Sigmoid colon (tissue), 7 donors: Measurements from ENCODE around the gene PDGFD. TPM values are rescaled to one million over a fixed set of nuclear protein-coding genes. Genes with fewer than 3 reads are reported as not detected.

Source experiments
- DNase-seq: peaks from one replicate; pipeline ENCODE4 v3.0.0-alpha.2; 2019
- H3K27ac ChIP-seq, 4 donors: fragments of 200-600 bp; sonication (generic); one replicate each; pipeline ENCODE4 v1.5.1; 2016 to 2019; ENCODE audit warnings: mild to moderate bottlenecking in 1 of 4
- H3K27me3 ChIP-seq, 3 donors: fragments of 200-600 bp; sonication (generic); one replicate each; pipeline ENCODE4 v1.5.1; 2019; ENCODE audit warnings: mild to moderate bottlenecking in 1 of 3
- H3K36me3 ChIP-seq, 4 donors: fragments of 200-600 bp; sonication (generic); one replicate each; pipeline ENCODE4 v1.5.1; 2016 to 2019
- H3K4me1 ChIP-seq, 4 donors: fragments of 200-600 bp; sonication (generic); one replicate each; pipeline ENCODE4 v1.5.1; 2017 to 2019
- H3K4me3 ChIP-seq, 4 donors: fragments of 200-600 bp; sonication (generic); one replicate each; pipeline ENCODE4 v1.5.1; 2017 to 2019; ENCODE audit warnings: mild to moderate bottlenecking in 2 of 4, moderate library complexity in 1 of 4
- H3K9me3 ChIP-seq, 4 donors: fragments of 200-600 bp in 3 of 4; sonication (generic) in 3 of 4; one replicate each; pipeline versions ENCODE4 v1.5.1 to v1.6.1; 2013 to 2019
- EP300 ChIP-seq, 4 donors: sonication (generic); formaldehyde crosslinking; IDR thresholded peaks; one replicate each; pipeline ENCODE4 v1.6.1; 2017; ENCODE audit warnings: antibody characterized with exemption in 4 of 4
- POLR2A ChIP-seq, 2 donors: fragments of 450-650 bp; IDR thresholded peaks; one replicate each; pipeline ENCODE4 v1.6.1; 2016; ENCODE audit warnings: antibody characterized with exemption in 2 of 2, mild to moderate bottlenecking in 2 of 2, moderate library complexity in 2 of 2
- POLR2AphosphoS5 ChIP-seq, 4 donors: sonication (generic); formaldehyde crosslinking; IDR thresholded peaks; one replicate each; pipeline ENCODE4 v1.6.1; 2017; ENCODE audit warnings: antibody characterized with exemption in 4 of 4
- WGBS, 2 donors: extraction: QIAGEN DNeasy Blood & Tissue Kit; methylation state at CpG; one replicate each; pipeline ENCODE4 v1.1.7; 2013; 5-methylcytosine and 5-hydroxymethylcytosine counted together
- intact Hi-C: fragments of 100-400 bp; cut with DNase I; formaldehyde crosslinking; loops from one replicate; pipeline ENCODE4 v1.15.1; 2023
- polyA plus RNA-seq, 3 donors: library from polyadenylated mRNA; stranded (reverse); fragments of 200-250 nt; gene quantifications; one replicate each; pipeline ENCODE4 v1.2.3, GENCODE V29; 2013
- total RNA-seq, 4 donors: library from RNA; depleted of rRNA; stranded (reverse); fragments of >200 nt; gene quantifications; one replicate each; pipeline ENCODE4 v1.1.0, GENCODE V29; 2016
- TF ChIP-seq, protein P1 (sequence below), 4 experiments: fragments of 450-650 bp in 3 of 4; fragments of 200-600 bp in 1 of 4; IDR thresholded peaks; one replicate each; pipeline ENCODE4 v1.5.1; 2016 to 2019; ENCODE audit warnings: antibody characterized with exemption in 4 of 4, mild to moderate bottlenecking in 3 of 4, moderate library complexity in 2 of 4
- donor health status: healthy with polysubstance abuse.
- donor health status: Bipolar disorder and iron deficiency.
- donor health status: healthy.

The PDGFD gene
- total and polyA plus RNA-seq, 7 donors: 0.69 to 11.6 (median 7.9) TPM

DNA sequence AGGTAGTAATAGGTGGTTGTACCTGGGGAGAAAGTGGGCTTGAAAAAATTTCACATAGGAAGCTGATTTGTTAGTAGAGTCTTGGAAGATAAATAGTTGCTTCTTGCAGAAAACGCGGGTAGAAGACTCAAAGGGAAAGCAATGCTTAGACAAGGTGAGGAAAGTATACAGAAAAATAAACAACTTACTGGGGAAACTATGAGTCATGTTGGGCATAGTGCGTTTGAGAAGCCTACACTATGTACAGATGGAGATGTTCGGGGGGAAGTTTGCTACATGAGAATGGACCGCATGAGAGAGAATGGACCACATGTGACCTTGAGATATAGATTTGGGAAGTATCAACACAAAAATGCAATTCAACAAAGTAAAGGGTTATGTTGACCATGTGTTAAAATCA lies 214.2 kb downstream of the PDGFD start:
- peaks cover 0 to 21% (median 14%) of the 10 kb centered on the region in 4 donors for H3K4me1 ChIP-seq
- no peak overlapping the region for H3K4me3 ChIP-seq
- intact Hi-C loops: no loop called here
- 88 to 93% methylated on average over 5 of the region's 5 CpGs for WGBS, 2 donors
- no peaks in the 10 kb centered on the region for H3K36me3 ChIP-seq
- TF ChIP-seq, protein P1, sequence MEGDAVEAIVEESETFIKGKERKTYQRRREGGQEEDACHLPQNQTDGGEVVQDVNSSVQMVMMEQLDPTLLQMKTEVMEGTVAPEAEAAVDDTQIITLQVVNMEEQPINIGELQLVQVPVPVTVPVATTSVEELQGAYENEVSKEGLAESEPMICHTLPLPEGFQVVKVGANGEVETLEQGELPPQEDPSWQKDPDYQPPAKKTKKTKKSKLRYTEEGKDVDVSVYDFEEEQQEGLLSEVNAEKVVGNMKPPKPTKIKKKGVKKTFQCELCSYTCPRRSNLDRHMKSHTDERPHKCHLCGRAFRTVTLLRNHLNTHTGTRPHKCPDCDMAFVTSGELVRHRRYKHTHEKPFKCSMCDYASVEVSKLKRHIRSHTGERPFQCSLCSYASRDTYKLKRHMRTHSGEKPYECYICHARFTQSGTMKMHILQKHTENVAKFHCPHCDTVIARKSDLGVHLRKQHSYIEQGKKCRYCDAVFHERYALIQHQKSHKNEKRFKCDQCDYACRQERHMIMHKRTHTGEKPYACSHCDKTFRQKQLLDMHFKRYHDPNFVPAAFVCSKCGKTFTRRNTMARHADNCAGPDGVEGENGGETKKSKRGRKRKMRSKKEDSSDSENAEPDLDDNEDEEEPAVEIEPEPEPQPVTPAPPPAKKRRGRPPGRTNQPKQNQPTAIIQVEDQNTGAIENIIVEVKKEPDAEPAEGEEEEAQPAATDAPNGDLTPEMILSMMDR (IDR thresholded peaks at IDR 0.05): no peak
- TF ChIP-seq EP300 (IDR thresholded peaks at IDR 0.05) (no peak), POLR2AphosphoS5 (IDR thresholded peaks at IDR 0.05) (no peak), POLR2A (IDR thresholded peaks at IDR 0.05) (no peak)
- no peaks in the 10 kb centered on the region for H3K9me3 ChIP-seq
- H3K27ac ChIP-seq: no peak overlapping the region
- DNase-seq: no peak
- H3K27me3 ChIP-seq: no peaks in the 10 kb centered on the region

DNA sequence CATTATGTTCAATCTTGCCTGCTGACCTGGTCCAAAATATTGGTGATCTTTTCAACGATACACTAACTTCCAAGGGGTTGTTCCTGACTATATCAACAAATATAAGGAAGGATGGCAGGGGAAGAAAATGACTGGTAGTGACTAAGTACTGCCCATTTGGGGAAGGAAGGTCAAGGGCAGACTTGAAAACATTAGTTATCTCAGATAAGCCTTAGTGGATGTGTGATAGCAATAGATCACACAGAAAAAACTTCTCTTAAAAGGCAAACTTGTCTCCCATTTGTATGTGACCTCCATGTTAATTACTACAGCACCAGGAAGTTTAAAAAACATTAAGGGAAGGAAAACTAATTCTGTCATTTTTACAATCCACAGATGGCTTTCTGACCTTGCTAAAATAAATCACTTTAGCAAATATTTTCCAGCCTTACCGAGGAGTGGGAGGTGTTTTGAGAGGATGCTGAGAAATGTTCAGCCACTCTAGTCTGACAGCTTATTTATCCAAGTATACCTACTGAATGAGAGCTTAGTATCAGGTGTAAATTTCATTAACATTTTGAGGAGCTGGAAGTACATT lies 215.7 kb downstream of the PDGFD start:
- Histone ChIP-seq H3K4me3 (no peak overlapping the region), H3K4me1 (peaks cover 0 to 21% (median 14%) of the 10 kb centered on the region in 4 donors), H3K27ac (peak overlapping the region in 1 of 4 donors; percentile 43), H3K27me3 (no peaks in the 10 kb centered on the region), H3K9me3 (no peaks in the 10 kb centered on the region), H3K36me3 (no peaks in the 10 kb centered on the region)
- 48 to 52% methylated on average over 2 of the region's 2 CpGs for WGBS, 2 donors
- intact Hi-C loops: no loop called here
- TF ChIP-seq EP300 (IDR thresholded peaks at IDR 0.05): no peak
- TF ChIP-seq POLR2AphosphoS5 (IDR thresholded peaks at IDR 0.05): no peak
- TF ChIP-seq POLR2A (IDR thresholded peaks at IDR 0.05): no peak
- TF ChIP-seq, protein P1 (IDR thresholded peaks at IDR 0.05): no peak
- DNase-seq: no peak

DNA sequence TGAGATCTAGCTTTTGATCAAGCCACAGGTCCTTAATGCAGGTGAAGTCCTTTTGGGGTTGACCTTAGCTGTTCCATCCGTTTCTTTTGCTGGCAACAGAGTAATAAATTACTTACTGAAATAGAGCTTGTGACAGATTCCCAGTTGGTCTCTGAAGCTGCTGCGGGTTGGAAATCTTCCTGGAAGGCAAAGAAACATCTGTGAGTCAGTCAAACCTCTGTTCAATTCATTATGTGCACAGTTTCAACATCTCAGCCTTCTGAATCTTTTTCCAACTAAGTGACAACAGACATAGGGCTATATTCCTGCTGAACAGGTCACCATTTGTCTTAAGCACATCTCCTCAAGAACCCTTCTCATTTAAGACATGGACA lies 216.4 kb downstream of the PDGFD start:
- peak overlapping the region in 1 of 4 donors; percentile 43 for H3K27ac ChIP-seq
- H3K4me1 ChIP-seq: peaks cover 0 to 21% (median 14%) of the 10 kb centered on the region in 4 donors
- no peak overlapping the region for H3K4me3 ChIP-seq
- H3K9me3 ChIP-seq: no peaks in the 10 kb centered on the region
- 52 to 66% methylated on average over 2 of the region's 2 CpGs for WGBS, 2 donors
- no peaks in the 10 kb centered on the region for H3K27me3 ChIP-seq
- intact Hi-C loops: no loop called here
- no peaks in the 10 kb centered on the region for H3K36me3 ChIP-seq
- TF ChIP-seq POLR2A (IDR thresholded peaks at IDR 0.05): no peak
- TF ChIP-seq, protein P1 (IDR thresholded peaks at IDR 0.05): no peak
- no peak for TF ChIP-seq POLR2AphosphoS5 (IDR thresholded peaks at IDR 0.05)
- no peak for TF ChIP-seq EP300 (IDR thresholded peaks at IDR 0.05)
- no peak for DNase-seq

DNA sequence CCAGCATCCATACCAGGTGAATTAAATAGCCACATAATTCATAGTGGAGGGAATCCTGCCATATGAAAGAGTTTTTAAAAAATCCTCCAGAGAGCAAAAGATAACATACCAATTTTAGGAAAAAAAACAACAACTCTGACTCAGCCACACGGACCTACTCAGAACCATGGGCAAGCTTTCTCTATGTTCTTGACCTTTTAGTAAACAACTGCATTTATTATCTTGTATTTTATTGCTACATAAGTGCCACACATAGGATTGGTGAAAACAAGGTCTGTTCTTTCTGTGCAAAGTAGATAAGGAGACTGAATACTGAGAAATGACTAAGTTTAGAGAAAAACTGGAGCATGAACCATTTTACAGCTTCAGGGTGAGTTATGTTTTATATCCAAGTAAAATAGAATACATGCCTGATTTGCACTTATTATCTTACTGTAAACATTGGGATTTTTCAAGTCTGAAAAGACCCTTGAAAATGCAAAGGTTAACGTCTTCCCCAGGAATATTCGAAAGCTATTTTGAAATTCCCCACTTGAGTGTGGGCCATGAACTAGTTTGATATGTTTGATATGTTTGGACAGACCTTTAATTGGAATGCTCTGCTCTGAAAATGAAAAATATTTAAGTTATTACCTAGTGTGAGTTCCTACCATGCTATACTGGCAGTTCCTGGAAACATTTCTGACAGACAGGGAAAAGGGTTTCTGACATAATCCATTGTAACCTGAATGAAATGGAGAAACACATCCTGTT lies 217.0 kb downstream of the PDGFD start:
- 60 to 72% methylated on average over 3 of the region's 3 CpGs for WGBS, 2 donors
- intact Hi-C loops: no loop called here
- Histone ChIP-seq H3K9me3 (no peaks in the 10 kb centered on the region), H3K4me1 (peaks cover 0 to 21% (median 14%) of the 10 kb centered on the region in 4 donors), H3K4me3 (no peak overlapping the region), H3K27me3 (no peaks in the 10 kb centered on the region), H3K36me3 (no peaks in the 10 kb centered on the region), H3K27ac (peak overlapping the region in 1 of 4 donors; percentile 43)
- no peak for DNase-seq
- TF ChIP-seq POLR2AphosphoS5 (IDR thresholded peaks at IDR 0.05) (no peak), POLR2A (IDR thresholded peaks at IDR 0.05) (no peak), EP300 (IDR thresholded peaks at IDR 0.05) (no peak)
- TF ChIP-seq, protein P1 (IDR thresholded peaks at IDR 0.05): no peak
